T47D (cell line): ENCODE data around the gene FNDC8.
A peak's percentile ranks its signal among the peaks of the same experiment; 100 is the strongest.
"Not testable (repeated sequence)": the region's sequence is repeated elsewhere in the genome, so short reads cannot be mapped to it uniquely, and the experiment has no call there.

Experiments used
- DNase-seq, 2 experiments: peaks; one replicate each; pipeline versions ENCODE4 v3.0.0 to v3.0.0-alpha.2; 2011 to 2012; ENCODE audit warnings: low read depth in 1 of 2, low spot score in 1 of 2
- JUND ChIP-seq: IDR thresholded peaks from 2 replicates; pipeline ENCODE4 v1.6.1; 2012; ENCODE audit warnings: low read depth
- in situ Hi-C: cut with HindIII; loops from 2 replicates; pipeline ENCODE4 v1.10.0; 2016; ENCODE audit warnings: low sequenced_read_pairs, low pct_unique_long_range_greater_than_20kb

FNDC8 gene

DNA sequence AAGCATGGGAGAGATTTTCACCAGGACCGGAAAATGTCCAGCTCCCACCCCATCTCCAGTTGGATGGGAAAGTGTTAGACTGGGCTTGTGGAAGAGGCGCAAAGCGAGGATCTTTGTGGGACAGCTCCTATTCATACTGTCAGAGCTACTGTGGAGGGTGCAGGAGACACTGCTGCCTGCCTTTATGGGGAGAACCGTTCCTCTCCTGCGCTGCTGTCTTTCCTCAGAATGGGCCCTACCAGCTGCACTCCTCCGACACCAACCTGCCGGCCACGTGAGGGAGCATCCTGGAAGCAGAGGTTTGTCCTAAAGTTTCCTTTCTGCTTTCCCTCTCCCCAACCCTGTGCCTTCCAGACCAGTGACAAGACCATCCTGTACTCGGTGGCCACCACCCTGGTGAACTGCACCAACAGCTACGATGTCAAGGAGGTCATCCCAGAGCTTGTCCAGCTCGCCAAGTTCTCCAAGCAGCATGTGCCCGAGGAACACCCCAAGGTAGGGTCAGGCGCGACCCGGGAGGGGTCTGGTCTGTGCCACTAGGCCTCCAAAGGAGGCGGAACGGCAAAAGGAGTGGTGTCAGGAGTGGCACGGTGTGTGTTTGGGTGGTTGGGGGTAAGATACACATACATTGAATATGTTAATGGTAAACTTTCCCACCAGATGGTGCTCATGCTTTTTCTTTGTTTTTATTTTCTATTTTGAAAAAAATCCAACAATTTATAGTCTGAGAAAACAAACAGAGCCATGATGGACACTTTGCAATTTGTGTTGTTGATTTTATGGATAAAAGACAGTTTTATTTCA is 49.8 kb downstream of the FNDC8 start:
- TF ChIP-seq JUND: no peak
- peak; percentile 42 to 54 for DNase-seq
- in situ Hi-C loops: no loop called here

DNA sequence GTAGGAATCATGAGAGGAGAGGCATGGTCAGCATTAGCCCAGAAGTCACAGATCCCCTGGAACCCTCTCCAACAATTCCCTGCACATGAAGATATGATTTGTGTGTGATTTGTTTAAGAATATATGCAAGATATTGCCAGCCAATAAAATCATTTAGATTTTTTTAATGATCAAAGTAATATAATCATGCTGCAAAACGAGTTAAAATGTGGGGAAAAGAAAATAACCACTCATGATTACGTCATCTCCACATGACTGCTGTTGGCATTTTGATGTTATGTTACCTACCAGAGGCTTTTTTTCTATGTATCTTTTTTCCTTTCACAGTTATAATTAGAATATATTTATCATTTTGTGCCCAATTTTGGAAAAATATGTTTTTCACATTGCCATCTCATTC is 50.4 kb downstream of the FNDC8 start:
- in situ Hi-C loops: no loop called here

DNA sequence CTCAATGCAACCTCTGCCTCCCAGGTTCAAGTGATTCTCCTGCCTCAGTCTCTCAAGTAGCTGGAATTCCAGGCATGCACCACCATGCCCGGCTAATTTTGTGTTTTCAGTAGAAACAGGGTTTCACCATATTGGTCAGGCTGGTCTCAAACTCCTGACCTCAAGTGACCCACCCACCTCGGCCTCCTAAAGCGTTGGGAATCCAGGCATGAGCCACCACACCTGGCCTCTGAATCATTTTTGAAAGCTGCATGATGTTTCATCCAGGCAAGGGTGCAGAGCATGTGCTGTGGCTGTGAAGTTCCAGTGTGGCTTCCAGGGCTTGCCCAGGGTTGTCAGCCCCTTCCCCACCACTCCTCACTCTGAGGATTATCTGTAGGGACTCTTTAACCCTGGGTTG is 50.9 kb downstream of the FNDC8 start:
- in situ Hi-C loops: not testable (repeated sequence)

More for the DNA sequence above, 50.4 kb downstream of the FNDC8 start:
- no peak for TF ChIP-seq JUND
- DNase-seq: no peak

DNA sequence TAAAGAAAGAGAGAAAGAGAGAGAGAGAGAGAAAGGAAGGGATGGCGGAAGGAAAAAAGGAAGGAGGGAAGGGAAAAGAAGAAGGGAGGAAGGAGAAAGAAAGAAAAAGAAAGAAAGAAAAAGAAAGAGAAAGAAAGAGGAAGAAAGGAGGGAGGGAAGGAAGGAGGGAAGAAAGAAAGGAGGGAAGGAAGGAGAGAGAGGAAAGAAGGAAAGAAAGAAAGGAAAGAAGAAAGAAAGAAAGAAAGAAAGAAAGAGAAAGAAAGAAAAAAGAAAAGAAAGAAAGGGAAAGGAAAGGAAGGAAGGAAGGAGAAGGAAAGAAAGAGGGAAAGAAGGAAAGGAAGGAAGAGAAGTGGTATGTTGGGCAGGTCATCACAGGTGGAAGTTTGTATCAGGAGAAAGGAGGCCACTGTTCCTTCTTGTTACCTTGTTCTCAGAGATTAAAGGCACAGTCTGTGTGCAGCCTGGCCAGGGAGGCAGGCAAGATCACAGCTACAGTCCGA is 53.5 kb downstream of the FNDC8 start:
- TF ChIP-seq JUND: no peak
- in situ Hi-C loops: no loop called here
- no peak for DNase-seq

More for the DNA sequence above, 50.9 kb downstream of the FNDC8 start:
- not testable (repeated sequence) for DNase-seq

DNA sequence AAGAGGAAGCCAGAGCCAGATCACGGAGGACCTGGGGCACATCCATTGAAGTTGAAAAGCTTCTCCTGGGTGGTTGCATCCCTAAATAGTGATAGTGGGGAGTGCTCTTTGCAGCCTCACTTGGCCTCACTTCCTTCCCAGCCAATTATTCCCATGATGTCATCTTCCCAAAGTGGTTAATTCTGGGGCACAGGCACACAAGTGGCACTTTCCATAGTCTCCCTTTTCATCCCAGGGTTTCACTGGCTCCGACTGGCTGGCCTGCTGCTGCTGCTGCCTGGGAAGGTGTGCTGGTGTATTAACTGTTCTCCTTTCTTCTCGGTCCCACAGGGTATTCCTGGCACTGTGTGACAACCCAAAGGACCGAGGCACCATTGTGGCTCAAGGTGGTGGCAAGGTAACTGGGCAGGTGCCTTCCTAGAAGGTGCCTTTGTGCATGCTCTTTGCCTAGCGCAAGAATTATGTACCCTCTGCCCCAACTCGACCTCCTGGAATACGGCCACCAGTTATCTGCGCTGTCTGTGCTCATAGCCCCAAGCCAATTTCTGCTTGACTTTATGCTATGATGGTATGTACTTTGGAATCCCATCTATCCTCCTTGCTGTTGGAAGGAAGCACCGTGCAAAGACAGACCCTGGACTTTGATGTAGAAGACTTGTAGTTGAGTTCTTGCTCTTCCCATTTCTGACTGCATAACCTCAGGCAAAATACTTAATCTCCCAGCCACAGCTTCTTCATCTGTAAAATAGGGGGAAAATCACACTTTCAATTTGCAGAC is 54.4 kb downstream of the FNDC8 start:
- in situ Hi-C loops: no loop called here
- no peak for TF ChIP-seq JUND
- DNase-seq: no peak

DNA sequence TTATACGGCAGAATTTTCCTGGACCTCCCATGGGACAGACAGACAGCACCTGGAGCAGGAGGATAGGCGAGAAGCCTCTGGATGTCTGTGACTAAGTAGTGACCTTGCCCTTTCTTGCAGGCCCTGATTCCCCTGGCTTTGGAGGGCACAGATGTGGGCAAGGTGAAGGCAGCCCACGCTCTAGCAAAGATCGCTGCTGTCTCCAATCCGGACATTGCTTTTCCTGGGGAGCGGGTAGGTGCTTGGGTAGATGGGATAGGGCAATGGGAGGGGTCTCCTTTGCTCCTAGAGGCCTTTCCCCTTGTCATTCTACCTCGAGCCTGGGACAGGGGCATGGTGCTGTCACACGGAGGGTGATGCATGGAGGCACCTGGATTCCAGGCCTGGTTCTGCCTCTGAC is 55.5 kb downstream of the FNDC8 start:
- DNase-seq: no peak
- no peak for TF ChIP-seq JUND
- in situ Hi-C loops: no loop called here

DNA sequence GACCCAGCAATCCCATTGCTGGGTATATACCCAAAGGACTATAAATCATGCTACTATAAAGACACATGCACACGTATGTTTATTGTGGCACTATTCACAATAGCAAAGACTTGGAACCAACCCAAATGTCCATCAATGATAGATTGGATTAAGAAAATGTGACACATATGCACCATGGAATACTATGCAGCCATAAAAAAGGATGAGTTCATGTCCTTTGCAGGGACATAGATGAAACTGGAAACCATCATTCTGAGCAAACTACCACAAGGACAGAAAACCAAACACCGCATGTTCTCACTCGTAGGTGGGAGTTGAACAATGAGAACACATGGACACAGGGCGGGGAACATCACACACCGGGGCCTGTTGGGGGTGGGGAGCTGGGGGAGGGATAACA is 58.0 kb downstream of the FNDC8 start:
- DNase-seq, in situ Hi-C loops: not testable (repeated sequence)
